Memory B cell (primary cell): ENCODE results near the gene ELAC1.
"Not testable (repeated sequence)": the region's sequence is repeated elsewhere in the genome, so short reads cannot be mapped to it uniquely, and the experiment has no call there.

Experiments used
- ATAC-seq: fragments of 150-1000 bp; cut with Tn5 transposase; 2 replicates; pipeline ENCODE4 v1.10.0; 2021; ENCODE audit warnings: low read depth, mild to moderate bottlenecking, moderate library complexity
- DNase-seq, 2 donors: peaks; one replicate each; pipeline ENCODE4 v3.0.0; 2022; ENCODE audit warnings: low spot score in 2 of 2
- H3K27ac Mint-ChIP-seq: one replicate; pipeline ENCODE4 v1.8.0; 2022; ENCODE audit warnings: mild to moderate bottlenecking, moderate library complexity, mixed read lengths
- H3K27me3 Mint-ChIP-seq: one replicate; pipeline ENCODE4 v1.8.0; 2022; ENCODE audit warnings: mixed read lengths
- H3K36me3 Mint-ChIP-seq: one replicate; pipeline ENCODE4 v1.8.0; 2022; ENCODE audit warnings: mild to moderate bottlenecking, mixed read lengths
- H3K4me1 Mint-ChIP-seq: one replicate; pipeline ENCODE4 v1.8.0; 2022; ENCODE audit warnings: mixed read lengths
- H3K4me3 Mint-ChIP-seq: one replicate; pipeline ENCODE4 v1.8.0; 2022; ENCODE audit warnings: mild to moderate bottlenecking, moderate library complexity, mixed read lengths
- H3K9me3 Mint-ChIP-seq: one replicate; pipeline ENCODE4 v1.8.0; 2022; ENCODE audit warnings: mixed read lengths

The ELAC1 gene

GRCh38 chr18:50986360-50987087 lies 18.7 kb downstream of the ELAC1 start:
- no peak overlapping the region for H3K27ac Mint-ChIP-seq
- H3K4me3 Mint-ChIP-seq: no peak overlapping the region
- DNase-seq: no peak
- no peak for ATAC-seq
- H3K27me3 Mint-ChIP-seq: no peaks in the 10 kb centered on the region
- H3K36me3 Mint-ChIP-seq: peaks cover 17% of the 10 kb centered on the region
- H3K9me3 Mint-ChIP-seq: no peaks in the 10 kb centered on the region
- peaks cover 3% of the 10 kb centered on the region for H3K4me1 Mint-ChIP-seq

- Mint-ChIP-seq H3K27me3 (no peaks in the 10 kb centered on the region), H3K4me1 (peaks cover 2% of the 10 kb centered on the region), H3K36me3 (peaks cover 17% of the 10 kb centered on the region), H3K9me3 (no peaks in the 10 kb centered on the region), H3K4me3 (no peak overlapping the region), H3K27ac (no peak overlapping the region)
- ATAC-seq: no peak
- no peak for DNase-seq
These were observed 19.4 kb downstream of the ELAC1 start for GRCh38 chr18:50987261-50987660.

GRCh38 chr18:50989711-50990110 lies 21.9 kb downstream of the ELAC1 start:
- DNase-seq (no peak), ATAC-seq (no peak)
- Mint-ChIP-seq H3K27me3 (no peaks in the 10 kb centered on the region), H3K36me3 (peaks cover 11% of the 10 kb centered on the region), H3K9me3 (no peaks in the 10 kb centered on the region), H3K27ac (no peak overlapping the region), H3K4me1 (no peaks in the 10 kb centered on the region), H3K4me3 (no peak overlapping the region)

- Mint-ChIP-seq H3K27ac (no peak overlapping the region), H3K4me3 (no peak overlapping the region)
- ATAC-seq: no peak
These were observed 24.5 kb downstream of the ELAC1 start for GRCh38 chr18:50992351-50992762.

GRCh38 chr18:50994031-50994430 lies 26.2 kb downstream of the ELAC1 start:
- Mint-ChIP-seq H3K27me3 (no peaks in the 10 kb centered on the region), H3K4me1 (no peaks in the 10 kb centered on the region), H3K9me3 (peaks cover 2% of the 10 kb centered on the region), H3K27ac (no peak overlapping the region), H3K36me3 (peaks cover 3% of the 10 kb centered on the region), H3K4me3 (no peak overlapping the region)
- no peak for ATAC-seq
- no peak for DNase-seq

More at GRCh38 chr18:50992351-50992762, 24.5 kb downstream of the ELAC1 start:
- peaks cover 2% of the 10 kb centered on the region for H3K9me3 Mint-ChIP-seq
- no peaks in the 10 kb centered on the region for H3K4me1 Mint-ChIP-seq
- H3K36me3 Mint-ChIP-seq: peaks cover 3% of the 10 kb centered on the region
- no peak for DNase-seq
- no peaks in the 10 kb centered on the region for H3K27me3 Mint-ChIP-seq

GRCh38 chr18:51003174-51003573 lies 35.3 kb downstream of the ELAC1 start:
- H3K27ac Mint-ChIP-seq, ATAC-seq, DNase-seq, H3K27me3 Mint-ChIP-seq, H3K4me1 Mint-ChIP-seq, H3K4me3 Mint-ChIP-seq, H3K9me3 Mint-ChIP-seq, H3K36me3 Mint-ChIP-seq: not testable (repeated sequence)

GRCh38 chr18:51006061-51006818 lies 38.4 kb downstream of the ELAC1 start:
- H3K9me3 Mint-ChIP-seq: peaks cover 2% of the 10 kb centered on the region
- no peak for ATAC-seq
- H3K27me3 Mint-ChIP-seq: no peaks in the 10 kb centered on the region
- no peak for DNase-seq
- no peak overlapping the region for H3K27ac Mint-ChIP-seq
- peaks cover 2% of the 10 kb centered on the region for H3K4me1 Mint-ChIP-seq
- H3K4me3 Mint-ChIP-seq: no peak overlapping the region
- H3K36me3 Mint-ChIP-seq: peaks cover 6% of the 10 kb centered on the region

- Mint-ChIP-seq H3K27me3 (no peaks in the 10 kb centered on the region), H3K4me1 (peaks cover 2% of the 10 kb centered on the region), H3K4me3 (no peak overlapping the region), H3K9me3 (no peaks in the 10 kb centered on the region), H3K27ac (no peak overlapping the region), H3K36me3 (peaks cover 2% of the 10 kb centered on the region)
- DNase-seq: no peak
- no peak for ATAC-seq
These were observed 39.3 kb downstream of the ELAC1 start for GRCh38 chr18:51006948-51007789.

GRCh38 chr18:51007790-51008139 lies 39.9 kb downstream of the ELAC1 start:
- Mint-ChIP-seq H3K27me3 (no peaks in the 10 kb centered on the region), H3K27ac (no peak overlapping the region), H3K4me1 (peaks cover 2% of the 10 kb centered on the region), H3K4me3 (no peak overlapping the region), H3K36me3 (peaks cover 1% of the 10 kb centered on the region), H3K9me3 (no peaks in the 10 kb centered on the region)
- ATAC-seq: no peak
- no peak for DNase-seq

- no peaks in the 10 kb centered on the region for H3K27me3 Mint-ChIP-seq
- no peak for ATAC-seq
These were observed 41.2 kb downstream of the ELAC1 start for GRCh38 chr18:51009072-51009471.

GRCh38 chr18:51010218-51010617 lies 42.4 kb downstream of the ELAC1 start:
- Mint-ChIP-seq H3K4me3 (no peak overlapping the region), H3K27me3 (no peaks in the 10 kb centered on the region), H3K9me3 (no peaks in the 10 kb centered on the region), H3K27ac (no peak overlapping the region), H3K36me3 (peaks cover 6% of the 10 kb centered on the region), H3K4me1 (peaks cover 2% of the 10 kb centered on the region)
- ATAC-seq: no peak
- DNase-seq: no peak

More at GRCh38 chr18:51009072-51009471, 41.2 kb downstream of the ELAC1 start:
- Mint-ChIP-seq H3K4me3 (no peak overlapping the region), H3K27ac (no peak overlapping the region), H3K9me3 (no peaks in the 10 kb centered on the region), H3K4me1 (peaks cover 2% of the 10 kb centered on the region), H3K36me3 (peaks cover 3% of the 10 kb centered on the region)
- no peak for DNase-seq

GRCh38 chr18:51011709-51012108 lies 43.9 kb downstream of the ELAC1 start:
- Mint-ChIP-seq H3K4me3 (no peak overlapping the region), H3K27me3 (no peaks in the 10 kb centered on the region), H3K9me3 (no peaks in the 10 kb centered on the region), H3K27ac (no peak overlapping the region), H3K4me1 (peaks cover 2% of the 10 kb centered on the region), H3K36me3 (peaks cover 10% of the 10 kb centered on the region)
- ATAC-seq (no peak), DNase-seq (no peak)

GRCh38 chr18:51012441-51012840 lies 44.6 kb downstream of the ELAC1 start:
- H3K36me3 Mint-ChIP-seq: peaks cover 12% of the 10 kb centered on the region
- no peak overlapping the region for H3K27ac Mint-ChIP-seq

GRCh38 chr18:51013259-51013658 lies 45.4 kb downstream of the ELAC1 start:
- ATAC-seq: no peak
- H3K9me3 Mint-ChIP-seq: no peaks in the 10 kb centered on the region

More at GRCh38 chr18:51012441-51012840, 44.6 kb downstream of the ELAC1 start:
- Mint-ChIP-seq H3K4me1 (peaks cover 2% of the 10 kb centered on the region), H3K9me3 (no peaks in the 10 kb centered on the region), H3K27me3 (no peaks in the 10 kb centered on the region), H3K4me3 (no peak overlapping the region)
- DNase-seq: no peak
- no peak for ATAC-seq

More at GRCh38 chr18:51013259-51013658, 45.4 kb downstream of the ELAC1 start:
- Mint-ChIP-seq H3K4me3 (no peak overlapping the region), H3K4me1 (peaks cover 2% of the 10 kb centered on the region), H3K36me3 (peaks cover 12% of the 10 kb centered on the region), H3K27me3 (no peaks in the 10 kb centered on the region), H3K27ac (no peak overlapping the region)
- no peak for DNase-seq
